ENCODE data around the gene SUN2.

The SUN2 gene

GRCh38 chr22:38715852-38716251, 39.9 kb downstream of the SUN2 start:
- no peak for DNase-seq (ENCODE audit: low read depth)

GRCh38 chr22:38715176-38715764, 40.5 kb downstream of the SUN2 start:
- peak; percentile 60 for DNase-seq (ENCODE audit: low read depth)

GRCh38 chr22:38713921-38714320, 41.9 kb downstream of the SUN2 start:
- no peak for DNase-seq (ENCODE audit: low read depth)

- DNase-seq (ENCODE audit: low read depth) = no peak
Measured at GRCh38 chr22:38712486-38713207, 43.2 kb downstream of the SUN2 start.

- DNase-seq (ENCODE audit: low read depth) = no peak
Measured at GRCh38 chr22:38710866-38711265, 44.9 kb downstream of the SUN2 start.

- DNase-seq (ENCODE audit: low read depth) = no peak
Measured at GRCh38 chr22:38710351-38710750, 45.4 kb downstream of the SUN2 start.

- no peak for DNase-seq (ENCODE audit: low read depth)
Measured at GRCh38 chr22:38709306-38709705, 46.5 kb downstream of the SUN2 start.

- DNase-seq (ENCODE audit: low read depth) = no peak
Measured at GRCh38 chr22:38707984-38708383, 47.8 kb downstream of the SUN2 start.

GRCh38 chr22:38707346-38707745, 48.5 kb downstream of the SUN2 start:
- DNase-seq (ENCODE audit: low read depth) = no peak

GRCh38 chr22:38706901-38707195, 49.0 kb downstream of the SUN2 start:
- no peak for DNase-seq (ENCODE audit: low read depth)

- no peak for DNase-seq (ENCODE audit: low read depth)
Measured at GRCh38 chr22:38706101-38706900, 49.5 kb downstream of the SUN2 start.

GRCh38 chr22:38705235-38706100, 50.3 kb downstream of the SUN2 start, which contains the start of gene GTPBP1:
GTPBP1 (plus strand) TSS chr22:38705944; CDS start chr22:38705956, 12 bp downstream.
- peak; percentile 100 for DNase-seq (ENCODE audit: low read depth)

- no peak for DNase-seq (ENCODE audit: low read depth)
Measured at GRCh38 chr22:38704654-38705234, 51.1 kb downstream of the SUN2 start.

- peak; percentile 92 for DNase-seq (ENCODE audit: low read depth)
Measured at GRCh38 chr22:38700789-38701628, 54.8 kb downstream of the SUN2 start, which contains the start of gene JOSD1. JOSD1 (minus strand) TSS chr22:38700943; CDS start chr22:38699987, 956 bp downstream.

GRCh38 chr22:38700270-38700788, 55.5 kb downstream of the SUN2 start:
- DNase-seq (ENCODE audit: low read depth) = no peak

- DNase-seq (ENCODE audit: low read depth) = no peak
Measured at GRCh38 chr22:38699784-38700183, 56.0 kb downstream of the SUN2 start.

GRCh38 chr22:38699143-38699542, 56.7 kb downstream of the SUN2 start:
- no peak for DNase-seq (ENCODE audit: low read depth)

GRCh38 chr22:38698407-38699094, 57.2 kb downstream of the SUN2 start:
- no peak for DNase-seq (ENCODE audit: low read depth)

GRCh38 chr22:38697425-38698089, 58.2 kb downstream of the SUN2 start:
- no peak for DNase-seq (ENCODE audit: low read depth)

All from CMK (cell line).